ENCODE data around the gene NCAPD2.

The NCAPD2 gene

DNA sequence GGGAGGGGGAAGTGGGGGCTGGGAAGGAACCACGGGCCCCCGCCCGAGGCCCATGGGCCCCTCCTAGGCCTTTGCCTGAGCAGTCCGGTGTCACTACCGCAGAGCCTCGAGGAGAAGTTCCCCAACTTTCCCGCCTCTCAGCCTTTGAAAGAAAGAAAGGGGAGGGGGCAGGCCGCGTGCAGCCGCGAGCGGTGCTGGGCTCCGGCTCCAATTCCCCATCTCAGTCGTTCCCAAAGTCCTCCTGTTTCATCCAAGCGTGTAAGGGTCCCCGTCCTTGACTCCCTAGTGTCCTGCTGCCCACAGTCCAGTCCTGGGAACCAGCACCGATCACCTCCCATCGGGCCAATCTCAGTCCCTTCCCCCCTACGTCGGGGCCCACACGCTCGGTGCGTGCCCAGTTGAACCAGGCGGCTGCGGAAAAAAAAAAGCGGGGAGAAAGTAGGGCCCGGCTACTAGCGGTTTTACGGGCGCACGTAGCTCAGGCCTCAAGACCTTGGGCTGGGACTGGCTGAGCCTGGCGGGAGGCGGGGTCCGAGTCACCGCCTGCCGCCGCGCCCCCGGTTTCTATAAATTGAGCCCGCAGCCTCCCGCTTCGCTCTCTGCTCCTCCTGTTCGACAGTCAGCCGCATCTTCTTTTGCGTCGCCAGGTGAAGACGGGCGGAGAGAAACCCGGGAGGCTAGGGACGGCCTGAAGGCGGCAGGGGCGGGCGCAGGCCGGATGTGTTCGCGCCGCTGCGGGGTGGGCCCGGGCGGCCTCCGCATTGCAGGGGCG lies 40.2 kb downstream of the NCAPD2 start, which contains the start of gene GAPDH:
GAPDH (plus strand) TSS at position 595 of the 772 bp plus-strand sequence. CDS start 316 bp downstream, outside the sequence.
- peak within 1 kb of the TSS; percentile 85 for H2BK5ac ChIP-seq (ENCODE audit: low read depth, low read length, poor library complexity, severe bottlenecking)
- peak within 1 kb of the TSS; percentile 79 for H3K4me2 ChIP-seq (ENCODE audit: low read length, poor library complexity, severe bottlenecking)
- peak within 1 kb of the TSS in 1 of 2 experiments; percentile 96 for H3K14ac ChIP-seq (ENCODE audit: low read length in 2 of 2)
- peak within 1 kb of the TSS; percentile 61 to 98 for H3K4ac ChIP-seq (ENCODE audit: low read depth in 1 of 2, low read length in 2 of 2)
- H2BK15ac ChIP-seq (ENCODE audit: low read depth, poor library complexity, severe bottlenecking) = peak within 1 kb of the TSS; percentile 76
- H3K27me3 ChIP-seq (ENCODE audit: control insufficient read depth in 1 of 2, insufficient read depth in 1 of 2, low read length in 2 of 2) = no peaks in the 10 kb centered on the region
- H4K8ac ChIP-seq (ENCODE audit: low read length) = peak within 1 kb of the TSS; percentile 76
- H2AK5ac ChIP-seq (ENCODE audit: low read length, severe bottlenecking) = peak within 1 kb of the TSS; percentile 67
- peak within 1 kb of the TSS; percentile 66 for H2AFZ ChIP-seq (ENCODE audit: low read depth, low read length)
- H4K91ac ChIP-seq (ENCODE audit: low read length) = peak within 1 kb of the TSS; percentile 96
- H2BK12ac ChIP-seq (ENCODE audit: low read length in 2 of 2) = peak within 1 kb of the TSS; percentile 93 to 96
- H2BK120ac ChIP-seq (ENCODE audit: low read depth, low read length) = peak within 1 kb of the TSS; percentile 89
- H3K79me1 ChIP-seq (replicated peaks; ENCODE audit: low read length, poor library complexity, severe bottlenecking) = peaks cover 5% of the 10 kb centered on the region
- peaks cover 37% of the 10 kb centered on the region for H3K4me1 ChIP-seq (ENCODE audit: control insufficient read depth, insufficient read depth, low read depth, low read length)
- H3K9ac ChIP-seq (ENCODE audit: low read length) = peak within 1 kb of the TSS; percentile 96
- H3K23ac ChIP-seq (ENCODE audit: low read length in 2 of 2) = peak within 1 kb of the TSS in 1 of 2 experiments; percentile 86
- H3K4me3 ChIP-seq (ENCODE audit: insufficient read depth in 1 of 2, low read depth in 1 of 2, low read length in 2 of 2) = peak within 1 kb of the TSS; percentile 83 to 98
- peak; percentile 99 for DNase-seq
- no peaks in the 10 kb centered on the region for H3K9me3 ChIP-seq (ENCODE audit: control insufficient read depth, low read length)
- H3K18ac ChIP-seq (ENCODE audit: low read depth in 1 of 2, low read length in 2 of 2) = peak within 1 kb of the TSS; percentile 85 to 94
- H3K36me3 ChIP-seq (ENCODE audit: control insufficient read depth in 1 of 2, insufficient read depth in 2 of 2, low read depth in 1 of 2, low read length in 2 of 2) = peaks cover 54 to 59% of the 10 kb centered on the region in 2 experiments
- H3K27ac ChIP-seq (ENCODE audit: low read length, poor library complexity, severe bottlenecking) = peak within 1 kb of the TSS; percentile 97
- WGBS = 1% methylated on average over 59 of the region's 62 CpGs

- no peak overlapping the region for H2BK15ac ChIP-seq (ENCODE audit: low read depth, poor library complexity, severe bottlenecking)
- peak overlapping the region; percentile 81 for H4K91ac ChIP-seq (ENCODE audit: low read length)
- peak overlapping the region in 1 of 2 experiments; percentile 86 for H3K23ac ChIP-seq (ENCODE audit: low read length in 2 of 2)
- H2BK5ac ChIP-seq (ENCODE audit: low read depth, low read length, poor library complexity, severe bottlenecking) = peak overlapping the region; percentile 85
- H3K14ac ChIP-seq (ENCODE audit: low read length in 2 of 2) = peak overlapping the region in 1 of 2 experiments; percentile 96
- peak overlapping the region; percentile 83 to 94 for H3K18ac ChIP-seq (ENCODE audit: low read depth in 1 of 2, low read length in 2 of 2)
- H2AK5ac ChIP-seq (ENCODE audit: low read length, severe bottlenecking) = peak overlapping the region; percentile 67
- H2AFZ ChIP-seq (ENCODE audit: low read depth, low read length) = no peak overlapping the region
- no peak for DNase-seq
- H3K4me1 ChIP-seq (ENCODE audit: control insufficient read depth, insufficient read depth, low read depth, low read length) = peaks cover 38% of the 10 kb centered on the region
- H3K9ac ChIP-seq (ENCODE audit: low read length) = peak overlapping the region; percentile 96
- H3K9me3 ChIP-seq (ENCODE audit: control insufficient read depth, low read length) = no peaks in the 10 kb centered on the region
- H3K4me3 ChIP-seq (ENCODE audit: insufficient read depth in 1 of 2, low read depth in 1 of 2, low read length in 2 of 2) = peak overlapping the region; percentile 83 to 98
- peak overlapping the region; percentile 90 for H3K27ac ChIP-seq (ENCODE audit: low read length, poor library complexity, severe bottlenecking)
- H4K8ac ChIP-seq (ENCODE audit: low read length) = peak overlapping the region; percentile 76
- H2BK120ac ChIP-seq (ENCODE audit: low read depth, low read length) = peak overlapping the region; percentile 11
- peaks cover 5% of the 10 kb centered on the region for H3K79me1 ChIP-seq (replicated peaks; ENCODE audit: low read length, poor library complexity, severe bottlenecking)
- H3K27me3 ChIP-seq (ENCODE audit: control insufficient read depth in 1 of 2, insufficient read depth in 1 of 2, low read length in 2 of 2) = no peaks in the 10 kb centered on the region
- peak overlapping the region; percentile 41 to 85 for H3K4ac ChIP-seq (ENCODE audit: low read depth in 1 of 2, low read length in 2 of 2)
- peaks cover 54 to 56% of the 10 kb centered on the region in 2 experiments for H3K36me3 ChIP-seq (ENCODE audit: control insufficient read depth in 1 of 2, insufficient read depth in 2 of 2, low read depth in 1 of 2, low read length in 2 of 2)
- peak overlapping the region; percentile 55 for H3K4me2 ChIP-seq (ENCODE audit: low read length, poor library complexity, severe bottlenecking)
- no peak overlapping the region for H2BK12ac ChIP-seq (ENCODE audit: low read length in 2 of 2)
- 0% methylated on average over 16 of the region's 25 CpGs for WGBS
Observed at GRCh38 chr12:6534695-6534944, 40.7 kb downstream of the NCAPD2 start.

GRCh38 chr12:6534945-6535696 lies 41.2 kb downstream of the NCAPD2 start:
- Histone ChIP-seq H2BK12ac (ENCODE audit: low read length in 2 of 2) (no peak overlapping the region), H3K9ac (ENCODE audit: low read length) (peak overlapping the region; percentile 96), H3K27me3 (ENCODE audit: control insufficient read depth in 1 of 2, insufficient read depth in 1 of 2, low read length in 2 of 2) (no peaks in the 10 kb centered on the region), H3K36me3 (ENCODE audit: control insufficient read depth in 1 of 2, insufficient read depth in 2 of 2, low read depth in 1 of 2, low read length in 2 of 2) (peaks cover 54 to 56% of the 10 kb centered on the region in 2 experiments), H3K4me1 (ENCODE audit: control insufficient read depth, insufficient read depth, low read depth, low read length) (peaks cover 43% of the 10 kb centered on the region), H3K79me1 (replicated peaks; ENCODE audit: low read length, poor library complexity, severe bottlenecking) (peaks cover 5% of the 10 kb centered on the region), H2BK120ac (ENCODE audit: low read depth, low read length) (peak overlapping the region; percentile 11), H3K23ac (ENCODE audit: low read length in 2 of 2) (no peak overlapping the region), H4K91ac (ENCODE audit: low read length) (peak overlapping the region; percentile 81), H3K4me2 (ENCODE audit: low read length, poor library complexity, severe bottlenecking) (peak overlapping the region; percentile 79), H4K8ac (ENCODE audit: low read length) (peak overlapping the region; percentile 57), H2AK5ac (ENCODE audit: low read length, severe bottlenecking) (peak overlapping the region; percentile 67), H3K14ac (ENCODE audit: low read length in 2 of 2) (peak overlapping the region in 1 of 2 experiments; percentile 96), H2BK5ac (ENCODE audit: low read depth, low read length, poor library complexity, severe bottlenecking) (peak overlapping the region; percentile 50), H3K9me3 (ENCODE audit: control insufficient read depth, low read length) (no peaks in the 10 kb centered on the region), H3K4me3 (ENCODE audit: insufficient read depth in 1 of 2, low read depth in 1 of 2, low read length in 2 of 2) (peak overlapping the region; percentile 83 to 98), H2AFZ (ENCODE audit: low read depth, low read length) (no peak overlapping the region), H2BK15ac (ENCODE audit: low read depth, poor library complexity, severe bottlenecking) (no peak overlapping the region), H3K18ac (ENCODE audit: low read depth in 1 of 2, low read length in 2 of 2) (peak overlapping the region; percentile 83 to 94), H3K4ac (ENCODE audit: low read depth in 1 of 2, low read length in 2 of 2) (peak overlapping the region; percentile 46 to 85), H3K27ac (ENCODE audit: low read length, poor library complexity, severe bottlenecking) (peak overlapping the region; percentile 90)
- DNase-seq = peak; percentile 82
- under 1% methylated on average over 52 of the region's 52 CpGs for WGBS

- no peaks in the 10 kb centered on the region for H3K9me3 ChIP-seq (ENCODE audit: control insufficient read depth, low read length)
- peak overlapping the region in 1 of 2 experiments; percentile 52 for H3K18ac ChIP-seq (ENCODE audit: low read depth in 1 of 2, low read length in 2 of 2)
- peak overlapping the region; percentile 83 to 98 for H3K4me3 ChIP-seq (ENCODE audit: insufficient read depth in 1 of 2, low read depth in 1 of 2, low read length in 2 of 2)
- peak overlapping the region; percentile 79 for H3K4me2 ChIP-seq (ENCODE audit: low read length, poor library complexity, severe bottlenecking)
- H2BK5ac ChIP-seq (ENCODE audit: low read depth, low read length, poor library complexity, severe bottlenecking) = no peak overlapping the region
- DNase-seq = no peak
- peak overlapping the region; percentile 96 for H3K9ac ChIP-seq (ENCODE audit: low read length)
- H3K79me1 ChIP-seq (replicated peaks; ENCODE audit: low read length, poor library complexity, severe bottlenecking) = peaks cover 4% of the 10 kb centered on the region
- H2BK120ac ChIP-seq (ENCODE audit: low read depth, low read length) = no peak overlapping the region
- peak overlapping the region in 1 of 2 experiments; percentile 19 for H3K14ac ChIP-seq (ENCODE audit: low read length in 2 of 2)
- 0% methylated on average over 2 of the region's 6 CpGs for WGBS
- no peak overlapping the region for H2BK15ac ChIP-seq (ENCODE audit: low read depth, poor library complexity, severe bottlenecking)
- H4K91ac ChIP-seq (ENCODE audit: low read length) = no peak overlapping the region
- no peak overlapping the region for H3K23ac ChIP-seq (ENCODE audit: low read length in 2 of 2)
- H3K36me3 ChIP-seq (ENCODE audit: control insufficient read depth in 1 of 2, insufficient read depth in 2 of 2, low read depth in 1 of 2, low read length in 2 of 2) = peaks cover 52 to 56% of the 10 kb centered on the region in 2 experiments
- no peaks in the 10 kb centered on the region for H3K27me3 ChIP-seq (ENCODE audit: control insufficient read depth in 1 of 2, insufficient read depth in 1 of 2, low read length in 2 of 2)
- peak overlapping the region; percentile 24 to 46 for H3K4ac ChIP-seq (ENCODE audit: low read depth in 1 of 2, low read length in 2 of 2)
- H3K4me1 ChIP-seq (ENCODE audit: control insufficient read depth, insufficient read depth, low read depth, low read length) = peaks cover 48% of the 10 kb centered on the region
- H2AFZ ChIP-seq (ENCODE audit: low read depth, low read length) = no peak overlapping the region
- no peak overlapping the region for H2BK12ac ChIP-seq (ENCODE audit: low read length in 2 of 2)
- H4K8ac ChIP-seq (ENCODE audit: low read length) = no peak overlapping the region
- no peak overlapping the region for H2AK5ac ChIP-seq (ENCODE audit: low read length, severe bottlenecking)
- H3K27ac ChIP-seq (ENCODE audit: low read length, poor library complexity, severe bottlenecking) = peak overlapping the region; percentile 90
Observed at GRCh38 chr12:6535697-6535946, 41.7 kb downstream of the NCAPD2 start.

All from mesenchymal stem cell (in vitro differentiated cells and primary cell).